Measurements from ENCODE around the gene ZEB1.
"Not testable (repeated sequence)": the region's sequence is repeated elsewhere in the genome, so short reads cannot be mapped to it uniquely, and the experiment has no call there.

Gene ZEB1

GRCh38 chr10:31549896-31550295 lies 230.9 kb downstream of the ZEB1 start:
- Histone ChIP-seq H3K9ac (no peak overlapping the region), H3K79me2 (ENCODE audit: insufficient read depth, low read depth) (no peaks in the 10 kb centered on the region), H3K36me3 (ENCODE audit: insufficient read depth) (no peaks in the 10 kb centered on the region), H3K4me2 (no peak overlapping the region), H3K27ac (no peak overlapping the region), H3K4me3 (IDR thresholded peaks at IDR 0.05; ENCODE audit: insufficient read depth, low read depth, low read length) (no peak overlapping the region), H2AFZ (ENCODE audit: low read depth) (no peak overlapping the region), H4K20me1 (ENCODE audit: insufficient read depth) (no peaks in the 10 kb centered on the region), H3K27me3 (ENCODE audit: insufficient read depth, low read depth) (no peaks in the 10 kb centered on the region), H3K4me1 (ENCODE audit: low read depth, poor library complexity, severe bottlenecking) (no peaks in the 10 kb centered on the region)
- no peak for TF ChIP-seq CTCF (conservative IDR thresholded peaks at IDR 0.05; ENCODE audit: low read depth, low read length)

- Histone ChIP-seq H3K27ac (no peak overlapping the region), H3K4me2 (no peak overlapping the region), H3K79me2 (ENCODE audit: insufficient read depth, low read depth) (no peaks in the 10 kb centered on the region), H3K9ac (no peak overlapping the region), H3K4me1 (ENCODE audit: low read depth, poor library complexity, severe bottlenecking) (no peaks in the 10 kb centered on the region), H2AFZ (ENCODE audit: low read depth) (no peak overlapping the region), H3K36me3 (ENCODE audit: insufficient read depth) (no peaks in the 10 kb centered on the region), H3K27me3 (ENCODE audit: insufficient read depth, low read depth) (no peaks in the 10 kb centered on the region), H3K4me3 (IDR thresholded peaks at IDR 0.05; ENCODE audit: insufficient read depth, low read depth, low read length) (no peak overlapping the region), H4K20me1 (ENCODE audit: insufficient read depth) (no peaks in the 10 kb centered on the region)
- no peak for TF ChIP-seq CTCF (conservative IDR thresholded peaks at IDR 0.05; ENCODE audit: low read depth, low read length)
These were observed 235.5 kb downstream of the ZEB1 start for GRCh38 chr10:31554556-31554955.

- Histone ChIP-seq H2AFZ (ENCODE audit: low read depth) (no peak overlapping the region), H3K36me3 (ENCODE audit: insufficient read depth) (no peaks in the 10 kb centered on the region), H3K4me1 (ENCODE audit: low read depth, poor library complexity, severe bottlenecking) (no peaks in the 10 kb centered on the region), H3K27ac (no peak overlapping the region), H3K9ac (no peak overlapping the region), H4K20me1 (ENCODE audit: insufficient read depth) (no peaks in the 10 kb centered on the region), H3K4me3 (IDR thresholded peaks at IDR 0.05; ENCODE audit: insufficient read depth, low read depth, low read length) (no peak overlapping the region), H3K4me2 (no peak overlapping the region), H3K79me2 (ENCODE audit: insufficient read depth, low read depth) (no peaks in the 10 kb centered on the region), H3K27me3 (ENCODE audit: insufficient read depth, low read depth) (no peaks in the 10 kb centered on the region)
- TF ChIP-seq CTCF (conservative IDR thresholded peaks at IDR 0.05; ENCODE audit: low read depth, low read length), result no peak
These were observed 238.8 kb downstream of the ZEB1 start for GRCh38 chr10:31557854-31558253.

- H3K4me2 ChIP-seq; H3K4me1 ChIP-seq (ENCODE audit: low read depth, poor library complexity, severe bottlenecking); H3K27me3 ChIP-seq (ENCODE audit: insufficient read depth, low read depth); H2AFZ ChIP-seq (ENCODE audit: low read depth); H3K4me3 ChIP-seq (IDR thresholded peaks at IDR 0.05; ENCODE audit: insufficient read depth, low read depth, low read length); H4K20me1 ChIP-seq (ENCODE audit: insufficient read depth); H3K9ac ChIP-seq; H3K36me3 ChIP-seq (ENCODE audit: insufficient read depth); H3K27ac ChIP-seq; H3K79me2 ChIP-seq (ENCODE audit: insufficient read depth, low read depth): not testable (repeated sequence)
These were observed 249.3 kb downstream of the ZEB1 start for GRCh38 chr10:31568252-31568861.

GRCh38 chr10:31574577-31574976 lies 255.6 kb downstream of the ZEB1 start:
- H3K79me2 ChIP-seq (ENCODE audit: insufficient read depth, low read depth), result no peaks in the 10 kb centered on the region
- H4K20me1 ChIP-seq (ENCODE audit: insufficient read depth), result no peaks in the 10 kb centered on the region
- TF ChIP-seq CTCF (conservative IDR thresholded peaks at IDR 0.05; ENCODE audit: low read depth, low read length), result no peak
- H3K4me3 ChIP-seq (IDR thresholded peaks at IDR 0.05; ENCODE audit: insufficient read depth, low read depth, low read length), result no peak overlapping the region
- no peaks in the 10 kb centered on the region for H3K27me3 ChIP-seq (ENCODE audit: insufficient read depth, low read depth)
- H3K36me3 ChIP-seq (ENCODE audit: insufficient read depth), result no peaks in the 10 kb centered on the region
- no peak overlapping the region for H3K4me2 ChIP-seq
- H3K27ac ChIP-seq, result no peak overlapping the region
- no peak overlapping the region for H3K9ac ChIP-seq
- no peaks in the 10 kb centered on the region for H3K4me1 ChIP-seq (ENCODE audit: low read depth, poor library complexity, severe bottlenecking)
- H2AFZ ChIP-seq (ENCODE audit: low read depth), result no peak overlapping the region
